GM12891 (cell line): ENCODE data around the gene PHF19.

Source experiments
- DNase-seq: peaks from one replicate; pipeline ENCODE4 v3.0.0; 2011; ENCODE audit warnings: low spot score; ENCODE audit not compliant: insufficient read length
- FAIRE-seq: peaks from 2 replicates; lab custom pipeline; 2011; peaks lifted over from hg19 to GRCh38; lab: Jason Lieb, UNC
- PAX5 ChIP-seq: IDR thresholded peaks from 2 replicates; pipeline ENCODE4 v1.6.1; 2011; ENCODE audit warnings: low read length, moderate library complexity, mild to moderate bottlenecking; ENCODE audit not compliant: insufficient read depth, severe bottlenecking
- POLR2A ChIP-seq: IDR thresholded peaks from 2 replicates; pipeline ENCODE4 v1.6.1; 2011; ENCODE audit warnings: low read depth, low read length, control low read depth
- POLR2AphosphoS5 ChIP-seq: IDR thresholded peaks from 2 replicates; pipeline ENCODE4 v1.6.1; 2011; ENCODE audit warnings: low read depth, low read length, control low read depth
- POU2F2 ChIP-seq: IDR thresholded peaks from 2 replicates; pipeline ENCODE4 v1.6.1; 2011; ENCODE audit warnings: low read depth, mild to moderate bottlenecking, control low read depth, low read length, moderate library complexity
- SPI1 ChIP-seq: IDR thresholded peaks from 2 replicates; pipeline ENCODE4 v1.6.1; 2011; ENCODE audit warnings: low read depth, low read length, control low read depth
- TAF1 ChIP-seq: IDR thresholded peaks from 2 replicates; pipeline ENCODE4 v1.6.1; 2011; ENCODE audit warnings: low read depth, low read length, control low read depth

The PHF19 gene

DNA sequence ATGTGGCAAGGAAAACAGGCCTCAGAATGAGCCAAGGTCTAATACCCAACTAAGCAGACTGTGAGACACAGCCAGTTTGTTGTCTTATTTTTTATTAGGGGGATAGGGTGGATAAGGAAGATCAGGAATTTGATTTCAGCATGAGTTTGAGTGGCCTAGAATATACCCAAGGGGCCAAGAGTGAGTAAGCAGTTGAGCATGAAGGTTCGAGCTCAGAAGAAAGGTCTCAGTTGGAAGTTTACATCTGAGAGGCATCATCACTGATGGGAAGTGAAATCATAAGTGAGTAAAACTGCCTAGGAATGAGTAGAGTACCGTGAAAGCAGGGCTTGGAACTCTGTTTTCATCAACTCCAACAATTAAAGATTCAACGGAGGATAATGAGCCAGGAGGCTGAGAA lies 46.8 kb downstream of the PHF19 start:
- TF ChIP-seq POLR2AphosphoS5 (no peak), POLR2A (no peak), POU2F2 (no peak), SPI1 (no peak), TAF1 (no peak), PAX5 (no peak)
- no peak for FAIRE-seq
- no peak for DNase-seq

- TF ChIP-seq POLR2A = no peak
- TF ChIP-seq TAF1 = no peak
- no peak for TF ChIP-seq POLR2AphosphoS5
- TF ChIP-seq POU2F2 = no peak
- TF ChIP-seq PAX5 = no peak
- no peak for TF ChIP-seq SPI1
- DNase-seq (no peak), FAIRE-seq (no peak)
These were observed 47.3 kb downstream of the PHF19 start for GRCh38 chr9:120829650-120830049.

- FAIRE-seq = no peak
- no peak for TF ChIP-seq POLR2A
- TF ChIP-seq SPI1 = no peak
- no peak for TF ChIP-seq POLR2AphosphoS5
- TF ChIP-seq PAX5 = no peak
- TF ChIP-seq POU2F2 = no peak
- TF ChIP-seq TAF1 = no peak
- DNase-seq = no peak
These were observed 56.9 kb downstream of the PHF19 start for GRCh38 chr9:120820095-120820494.

DNA sequence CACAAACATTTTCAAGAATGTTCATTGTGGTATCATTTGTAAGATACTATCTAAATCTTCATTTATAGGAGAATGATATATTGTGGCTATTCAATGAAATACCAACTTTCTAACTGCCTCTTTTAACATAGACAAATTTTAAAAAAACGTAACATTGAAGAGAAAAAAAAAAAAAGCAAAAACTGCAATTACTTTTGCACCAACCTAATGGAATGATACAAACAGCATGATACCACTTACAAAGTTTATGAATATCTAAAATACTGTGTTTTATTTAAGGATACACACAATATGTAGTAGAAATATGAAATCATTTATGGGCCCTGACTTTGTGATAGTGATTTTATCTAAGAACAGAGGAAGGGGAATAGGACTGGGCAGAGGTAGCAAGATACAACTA lies 58.4 kb downstream of the PHF19 start:
- no peak for FAIRE-seq
- TF ChIP-seq POU2F2 = no peak
- no peak for DNase-seq

- DNase-seq = no peak
- no peak for FAIRE-seq
These were observed 61.9 kb downstream of the PHF19 start for GRCh38 chr9:120815075-120815474.

GRCh38 chr9:120808931-120809330 lies 68.1 kb downstream of the PHF19 start:
- DNase-seq = no peak
- TF ChIP-seq TAF1 (no peak), POLR2AphosphoS5 (no peak), POU2F2 (no peak), POLR2A (no peak), PAX5 (no peak), SPI1 (no peak)
- no peak for FAIRE-seq

More at GRCh38 chr9:120815075-120815474, 61.9 kb downstream of the PHF19 start:
- TF ChIP-seq SPI1 (no peak), PAX5 (no peak), POLR2A (no peak), POU2F2 (no peak), POLR2AphosphoS5 (no peak), TAF1 (no peak)

DNA sequence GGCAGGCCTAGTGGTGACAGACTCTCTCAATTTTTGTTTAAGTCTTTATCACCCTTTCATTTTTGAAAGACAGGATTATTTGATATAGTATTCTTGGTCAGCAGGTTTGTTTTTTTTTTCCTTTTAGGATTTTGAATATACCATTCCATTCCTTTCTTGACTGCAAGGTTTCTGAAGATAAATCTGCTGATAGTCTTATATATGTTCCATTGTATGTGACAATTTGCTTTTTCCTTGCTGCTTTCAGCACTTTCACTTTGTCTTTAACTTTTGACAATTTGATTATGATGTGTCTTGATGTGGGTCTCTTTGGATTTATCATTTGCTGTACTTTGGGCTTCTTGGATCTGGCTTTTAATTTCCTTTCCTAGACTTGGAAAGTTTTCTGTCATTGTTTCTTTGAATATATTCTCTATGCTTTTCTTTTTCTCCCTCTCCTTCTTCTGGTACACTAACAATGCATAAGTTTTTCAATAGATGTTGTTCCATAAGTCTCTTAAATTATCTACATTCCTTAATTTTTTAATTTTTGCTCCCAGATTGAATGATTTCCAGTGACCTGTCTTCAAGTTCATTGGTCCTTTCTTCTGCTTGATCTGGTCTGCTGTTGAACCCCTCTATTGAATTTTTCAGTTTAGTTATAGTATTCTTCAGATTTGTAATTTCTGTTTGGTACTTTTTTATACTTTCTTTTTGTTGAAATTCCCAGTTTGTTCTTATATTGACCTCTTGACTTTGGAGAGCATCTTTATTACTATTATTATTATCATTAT lies 69.2 kb downstream of the PHF19 start:
- no peak for FAIRE-seq
- DNase-seq = no peak
- TF ChIP-seq POLR2A (no peak), PAX5 (no peak), POU2F2 (no peak), SPI1 (no peak), TAF1 (no peak), POLR2AphosphoS5 (no peak)
